HG03521 (cell line): ENCODE data around the gene USP5.
"Not testable (repeated sequence)": the region's sequence is repeated elsewhere in the genome, so short reads cannot be mapped to it uniquely, and the experiment has no call there.

ENCODE experiments used
- ATAC-seq: cut with Tn5 transposase; IDR thresholded peaks from one replicate; pipeline ENCODE4 v1.9.1; 2021; ENCODE audit warnings: mild to moderate bottlenecking, moderate library complexity; ENCODE audit not compliant: unreplicated experiment

The USP5 gene

DNA sequence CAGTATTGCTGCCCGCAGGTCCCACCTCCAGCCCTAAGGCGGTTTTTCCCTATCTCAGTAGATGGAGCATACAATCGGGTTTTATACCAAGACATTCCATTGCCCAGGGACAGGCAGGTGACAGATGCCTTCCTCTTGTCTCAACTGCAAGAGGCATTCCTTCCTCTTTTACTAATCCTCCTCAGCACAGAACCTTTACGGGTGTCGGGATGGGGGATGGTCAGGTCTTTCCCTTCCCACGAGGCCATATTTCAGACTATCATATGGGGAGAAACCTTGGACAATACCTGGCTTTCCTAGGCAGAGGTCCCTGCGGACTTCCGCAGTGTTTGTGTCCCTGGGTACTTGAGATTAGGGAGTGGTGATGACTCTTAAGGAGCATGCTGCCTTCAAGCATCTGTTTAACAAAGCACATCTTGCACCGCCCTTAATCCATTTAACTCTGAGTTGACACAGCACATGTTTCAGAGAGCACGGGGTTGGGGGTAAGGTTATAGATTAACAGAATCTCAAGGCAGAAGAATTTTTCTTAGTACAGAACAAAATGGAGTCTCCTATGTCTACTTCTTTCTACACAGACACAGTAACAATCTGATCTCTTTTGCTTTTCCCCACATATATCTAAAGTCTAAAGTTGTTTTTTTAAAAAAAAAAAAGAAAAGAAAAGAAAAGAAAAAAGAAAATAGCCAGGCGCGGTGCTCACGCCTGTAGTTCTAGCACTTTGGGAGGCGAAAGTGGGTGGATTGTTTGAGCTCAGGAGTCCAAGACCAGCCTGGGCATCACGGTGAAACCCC, 34.5 kb downstream of the USP5 start:
- ATAC-seq = not testable (repeated sequence)

DNA sequence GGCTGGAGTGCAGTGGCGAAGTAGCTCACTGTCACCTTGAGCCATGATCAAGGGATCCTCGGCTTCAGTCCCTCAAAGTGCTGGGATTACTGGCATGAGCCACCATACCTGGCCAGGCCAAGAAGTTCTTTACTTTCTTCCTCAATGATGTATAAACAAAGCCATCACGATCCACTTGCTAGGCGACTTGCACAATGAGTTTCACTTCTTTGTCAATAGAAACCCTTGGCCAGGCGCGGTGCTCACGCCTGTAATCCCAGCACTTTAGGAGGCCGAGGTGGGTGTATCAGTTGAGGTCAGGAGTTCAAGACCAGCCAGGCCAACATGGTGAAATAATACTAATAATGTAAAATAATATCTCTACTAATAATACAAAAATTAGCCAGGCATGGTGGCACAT, 35.5 kb downstream of the USP5 start:
- ATAC-seq = no peak

DNA sequence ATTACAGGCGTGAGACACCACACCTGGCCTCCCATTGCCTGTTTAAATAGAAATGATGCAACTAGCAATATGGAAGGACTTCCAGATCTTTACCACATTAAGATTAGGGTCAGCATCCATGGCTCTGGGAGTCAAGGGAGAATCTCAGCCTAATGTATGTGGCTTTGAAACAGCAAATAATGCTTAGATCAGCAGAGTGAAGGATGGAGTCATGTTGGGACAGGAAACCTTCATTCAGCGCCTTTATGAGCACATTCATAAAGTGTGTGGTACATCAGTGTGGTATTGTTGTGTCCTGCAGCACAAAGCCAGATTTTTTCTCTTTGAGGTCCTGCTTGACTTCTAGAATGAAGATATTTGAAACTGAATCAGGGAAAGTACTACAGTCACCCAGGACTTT, 36.4 kb downstream of the USP5 start:
- no peak for ATAC-seq

DNA sequence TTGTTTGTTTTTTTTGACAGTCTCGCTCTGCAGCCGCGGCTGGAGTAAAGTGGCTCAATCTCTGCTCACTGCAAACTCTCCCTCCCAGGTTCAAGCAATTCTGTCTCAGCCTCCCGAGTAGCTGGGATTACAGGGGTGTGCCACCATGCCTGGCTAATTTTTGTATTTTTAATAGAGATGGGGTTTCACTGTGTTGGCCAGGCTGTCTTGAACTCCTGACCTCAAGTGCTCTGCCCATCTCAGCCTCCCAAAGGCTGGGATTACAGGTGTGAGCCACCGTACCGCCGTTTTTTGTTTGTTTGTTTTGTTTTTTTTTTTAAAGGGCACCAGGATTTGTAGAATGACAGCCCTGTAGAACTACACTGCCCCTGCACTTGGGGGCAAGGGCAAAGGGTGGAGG, 36.8 kb downstream of the USP5 start:
- ATAC-seq = not testable (repeated sequence)

DNA sequence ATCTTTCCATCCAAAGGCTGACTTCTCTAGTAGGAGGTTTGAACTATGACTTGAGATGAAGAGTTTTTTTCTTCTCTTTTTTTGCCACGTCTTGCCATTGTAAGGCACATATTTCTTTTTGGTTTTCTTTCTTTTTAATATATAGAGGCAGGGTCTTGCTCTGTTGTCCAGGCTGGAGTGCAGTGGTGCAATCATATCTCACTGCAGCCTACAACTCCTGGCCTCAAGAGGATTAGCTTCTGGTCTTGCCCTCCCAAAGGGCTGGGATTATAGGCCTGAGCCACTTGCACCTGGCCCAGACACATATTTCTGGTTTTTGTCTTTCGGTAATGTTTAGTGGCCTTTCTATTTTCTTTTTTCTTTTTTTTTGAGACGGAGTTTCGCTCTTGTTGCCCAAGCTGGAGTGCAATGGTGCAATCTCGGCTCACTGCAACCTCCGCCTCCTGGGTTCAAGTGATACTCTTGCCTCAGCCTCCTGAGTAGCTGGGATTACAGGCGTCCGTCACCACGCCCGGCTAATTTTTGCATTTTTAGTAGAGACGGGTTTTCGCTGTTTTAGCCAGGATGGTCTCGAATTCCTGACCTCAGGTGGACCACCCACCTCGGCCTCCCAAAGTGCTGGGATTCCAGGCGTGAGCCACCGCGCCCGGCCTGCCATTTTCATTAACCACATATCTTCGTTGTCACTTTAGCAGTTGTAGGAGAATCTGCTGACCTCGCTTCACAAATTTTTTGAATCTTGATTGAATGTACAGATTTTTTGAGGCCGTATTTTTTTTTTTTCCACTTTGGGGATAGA, 38.0 kb downstream of the USP5 start:
- ATAC-seq = not testable (repeated sequence)

DNA sequence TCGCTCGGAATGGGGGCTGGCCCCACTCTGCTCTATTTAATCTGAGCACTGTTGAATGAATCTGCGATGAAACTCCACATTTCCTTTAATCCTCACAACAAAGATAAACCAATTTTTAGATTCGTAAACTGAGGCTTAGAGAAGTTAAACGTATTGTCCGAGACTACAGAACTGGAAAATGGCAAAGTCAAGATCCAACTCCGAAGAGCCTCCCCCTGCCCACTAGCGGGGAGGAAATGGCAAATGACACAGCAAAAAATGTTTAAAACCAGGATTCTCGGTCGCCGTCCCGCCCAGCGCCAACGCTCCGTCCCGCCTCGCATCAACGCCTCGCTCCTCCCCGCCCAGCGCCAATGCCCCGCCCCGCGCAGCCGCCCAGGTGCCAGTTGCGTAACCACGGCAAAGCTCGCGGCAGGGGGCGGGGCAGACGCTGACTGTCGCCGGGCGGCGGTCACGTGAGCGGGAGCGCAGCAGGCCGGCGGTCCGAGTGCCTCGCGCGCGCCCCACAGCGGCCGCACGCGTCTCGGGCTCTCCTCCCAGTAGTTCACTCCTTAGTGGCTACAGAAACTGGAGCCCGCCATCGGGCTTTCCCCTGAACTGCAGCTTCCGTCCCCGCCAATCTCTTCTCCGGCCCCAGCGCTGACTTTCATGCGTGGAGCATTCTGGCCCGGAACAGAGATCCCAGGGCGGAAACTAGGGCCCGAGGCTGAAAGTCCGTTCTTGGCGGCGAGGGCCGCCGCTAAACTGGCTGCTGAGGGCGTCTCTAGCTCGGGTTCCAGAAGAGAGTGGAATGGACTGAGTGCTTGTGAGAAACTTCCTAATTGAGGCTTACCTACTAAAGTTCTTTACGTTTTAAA, 39.1 kb downstream of the USP5 start:
- peak; percentile 91 for ATAC-seq

DNA sequence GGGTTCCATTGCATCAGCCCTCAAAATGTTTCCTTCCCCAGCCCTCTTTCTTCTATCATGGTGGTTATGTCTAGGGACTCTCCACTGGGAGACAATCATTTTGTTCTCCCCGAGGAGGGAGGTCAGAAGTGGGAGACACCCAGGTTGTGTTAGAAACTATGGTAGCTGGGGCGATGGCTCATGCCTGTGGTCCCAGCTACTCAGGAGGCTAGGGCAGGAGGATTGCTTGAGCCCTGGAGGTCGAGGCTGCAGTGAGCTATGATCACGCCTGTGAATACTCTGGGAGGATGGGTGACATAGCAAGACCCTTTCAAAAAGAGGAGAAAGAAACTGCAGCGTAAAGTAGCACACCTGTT, 39.7 kb downstream of the USP5 start:
- ATAC-seq = no peak

DNA sequence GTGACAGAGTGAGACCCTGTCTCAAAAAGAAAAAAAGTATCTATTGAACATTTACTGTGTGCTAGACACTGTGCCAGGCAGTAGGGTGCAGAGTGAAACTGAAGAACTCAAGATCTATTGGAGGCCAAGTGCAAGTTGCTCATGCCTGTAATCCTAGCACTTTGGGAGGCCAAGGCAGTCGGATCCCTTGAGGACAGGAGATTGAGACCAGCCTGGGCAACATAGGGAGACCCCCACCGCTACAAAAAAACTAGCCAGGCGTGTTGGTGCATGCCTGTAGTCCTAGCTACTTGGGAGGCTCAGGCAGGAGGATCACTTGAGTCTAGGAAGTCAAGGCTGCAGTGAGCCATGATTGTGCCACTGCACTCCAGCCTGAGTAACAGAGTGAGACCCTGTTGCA, 40.7 kb downstream of the USP5 start:
- not testable (repeated sequence) for ATAC-seq

DNA sequence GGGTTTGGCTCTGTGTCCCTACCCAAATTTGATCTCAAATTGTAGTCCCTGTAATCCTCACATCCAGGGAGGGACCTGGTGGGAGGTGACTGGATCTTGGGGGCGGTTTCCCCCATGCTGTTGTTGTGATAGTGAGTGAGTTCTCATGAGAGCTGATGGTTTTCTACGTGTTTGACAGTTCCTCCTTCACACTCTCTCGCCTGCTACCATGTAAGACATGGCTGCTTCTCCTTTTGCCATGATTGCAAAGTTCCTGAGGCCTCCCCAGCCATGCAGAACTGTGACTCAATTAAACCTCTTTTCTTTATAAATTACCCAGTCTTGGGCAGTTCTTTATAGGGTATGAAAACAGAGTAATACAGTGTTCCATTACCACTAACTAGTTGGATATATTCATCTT, 42.4 kb downstream of the USP5 start:
- ATAC-seq = no peak

DNA sequence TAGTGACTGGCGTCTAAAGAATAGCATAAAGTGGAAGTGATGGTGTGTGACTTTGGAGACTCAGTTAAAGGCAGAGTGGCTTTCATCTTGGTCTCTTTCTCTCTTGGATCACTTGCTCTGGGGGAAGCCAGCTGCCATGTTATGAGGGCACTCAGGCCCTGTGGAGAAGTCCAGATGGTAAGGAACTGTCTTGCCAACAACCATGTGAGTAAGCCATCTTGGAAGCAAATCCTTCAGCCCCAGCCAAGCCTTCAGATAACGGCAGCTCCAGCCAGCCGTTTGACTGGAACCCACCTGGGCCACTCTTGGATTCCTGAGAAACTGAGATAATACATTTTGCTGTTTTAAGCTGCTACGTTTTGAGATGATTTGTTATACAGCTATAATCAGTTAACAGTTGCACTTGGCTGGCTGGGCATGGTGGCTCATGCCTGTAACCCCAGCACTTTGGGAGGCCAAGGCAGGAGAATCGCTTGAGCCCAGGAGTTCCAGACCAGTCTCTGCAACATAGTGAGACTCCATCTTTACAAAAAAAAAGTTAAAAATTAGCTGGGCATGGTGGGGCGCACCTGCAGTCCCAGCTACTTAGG, 45.0 kb downstream of the USP5 start:
- no peak for ATAC-seq

DNA sequence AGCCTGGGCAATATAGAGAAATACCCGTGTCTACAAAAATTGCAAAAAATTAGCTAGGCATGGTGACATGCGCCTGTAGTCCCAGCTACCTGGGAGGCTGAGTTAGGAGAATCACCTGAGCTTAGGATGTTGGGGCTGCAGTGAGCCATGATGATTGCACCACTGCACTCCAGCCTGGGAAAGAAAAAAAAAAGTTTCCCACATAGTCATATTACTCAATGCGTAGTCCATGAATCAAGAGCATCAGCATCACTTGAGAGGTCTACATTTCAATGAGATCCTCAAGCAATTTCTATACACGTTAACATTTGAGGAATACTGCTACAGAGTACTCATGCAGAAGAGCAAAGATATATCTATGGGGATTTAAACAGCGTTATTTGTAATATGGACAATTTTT, 47.5 kb downstream of the USP5 start:
- no peak for ATAC-seq

DNA sequence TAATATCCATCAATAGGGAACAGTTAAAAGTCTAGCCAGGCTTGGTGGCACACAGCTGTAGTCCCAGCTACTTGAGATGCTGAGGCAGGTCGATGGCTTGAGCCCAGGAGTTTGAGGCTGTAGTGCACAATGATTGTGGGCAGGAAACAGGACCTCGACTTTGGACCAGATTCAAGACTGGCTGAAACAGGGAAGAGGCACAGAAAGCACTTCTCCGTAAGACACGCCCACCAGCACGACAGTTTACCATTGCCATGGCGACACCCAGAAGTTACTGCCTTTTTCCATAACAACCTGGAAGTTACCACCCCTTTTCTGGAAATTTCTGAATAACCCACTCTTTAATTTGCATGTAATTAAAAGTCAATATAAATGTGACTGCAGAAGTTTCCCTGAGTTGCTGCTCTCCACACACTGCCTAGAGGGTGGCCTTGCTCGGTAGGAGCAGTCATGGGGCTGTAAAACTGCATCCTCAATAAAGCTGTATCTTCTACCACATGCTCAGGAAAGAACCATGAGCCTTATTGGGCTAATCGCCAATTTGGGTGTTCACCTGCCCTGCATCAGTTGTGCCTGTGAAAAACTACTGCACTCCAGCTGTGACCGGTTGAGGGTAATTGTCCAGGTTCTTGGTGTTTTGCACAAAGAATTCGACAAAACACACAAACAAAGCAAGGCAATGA, 48.0 kb downstream of the USP5 start:
- no peak for ATAC-seq

DNA sequence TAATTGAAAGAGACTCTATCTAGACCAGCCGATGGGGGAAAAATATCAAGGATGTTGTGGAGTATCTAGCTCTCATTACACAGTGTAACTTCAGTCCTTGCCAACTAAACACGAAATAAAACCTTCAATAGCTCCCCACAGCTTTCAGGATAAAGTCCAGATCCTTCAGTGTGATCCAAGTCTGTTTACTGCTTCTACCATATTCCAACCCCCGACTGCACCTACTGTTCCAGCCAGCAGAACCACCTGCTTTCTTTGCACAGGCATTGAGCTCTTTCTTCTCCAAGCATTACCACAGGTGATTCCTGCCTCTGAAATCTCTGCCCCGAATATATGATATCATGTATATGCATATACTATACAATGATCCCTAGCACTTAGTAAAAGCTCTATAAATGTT, 50.5 kb downstream of the USP5 start:
- ATAC-seq = no peak

DNA sequence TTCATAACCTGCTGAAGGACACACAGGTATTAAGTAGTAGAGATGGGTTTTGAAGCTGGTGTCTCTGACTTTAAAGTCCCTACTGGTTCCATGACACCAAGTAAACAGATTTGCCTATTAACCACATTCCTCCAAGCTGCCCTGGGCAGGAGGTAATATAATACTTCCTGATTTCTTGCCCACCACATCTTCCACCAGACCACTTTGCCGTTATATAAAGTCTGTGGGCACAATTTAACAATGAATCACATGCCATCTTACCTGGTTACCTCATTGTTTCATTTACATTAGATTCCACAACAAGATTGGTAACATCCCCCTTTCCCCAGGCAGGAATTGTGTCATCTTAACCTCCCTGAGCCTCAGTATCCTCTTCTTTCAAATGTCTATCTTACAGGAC, 51.8 kb downstream of the USP5 start:
- no peak for ATAC-seq

DNA sequence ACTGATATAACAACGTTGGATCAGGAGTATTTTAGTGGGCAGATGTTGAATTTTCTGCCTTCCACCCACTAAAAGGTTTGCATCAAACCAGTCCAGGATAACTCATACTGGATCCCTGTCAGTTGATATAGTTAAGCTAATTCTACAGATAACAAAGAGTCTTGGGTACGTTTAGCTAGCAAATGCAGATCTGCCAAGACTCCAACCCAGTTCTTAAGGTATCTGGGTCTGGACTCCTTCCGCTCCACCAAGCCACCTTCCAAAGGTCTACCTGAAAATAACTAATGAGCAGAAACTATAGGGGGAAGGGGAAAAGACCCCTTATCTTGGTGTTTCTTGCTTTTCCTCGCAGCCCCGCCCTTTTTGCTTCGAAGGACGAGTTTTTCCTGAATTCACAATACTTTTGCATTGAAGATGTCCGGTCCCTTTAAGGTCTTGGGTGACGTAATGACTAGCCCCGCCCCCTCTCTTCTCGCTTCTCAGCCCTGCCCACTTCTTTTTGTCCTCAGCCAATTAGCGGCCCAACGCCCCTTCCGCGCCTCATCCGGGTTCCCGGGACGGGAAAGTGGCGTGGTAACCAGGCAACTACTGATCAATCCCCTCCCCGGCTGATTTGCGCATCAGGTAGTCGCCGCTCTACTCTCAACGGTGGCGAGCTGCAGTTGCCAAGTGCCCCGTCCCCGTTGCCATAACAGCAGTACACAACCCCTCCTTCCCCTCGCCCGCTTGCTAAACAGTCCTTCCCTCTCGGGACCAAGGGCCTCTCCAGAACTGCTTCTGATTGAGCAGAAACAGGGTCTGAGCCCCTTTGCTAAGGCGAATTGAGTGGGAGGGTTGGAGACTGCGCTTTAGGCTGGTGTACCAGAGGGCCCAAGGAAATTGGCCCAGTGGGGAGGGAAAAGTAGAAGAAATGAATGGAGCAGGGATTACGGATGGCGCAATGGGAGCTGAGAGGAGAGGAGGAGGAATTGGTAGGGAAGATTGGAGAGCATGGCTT, 52.6 kb downstream of the USP5 start, which contains the start of gene LRRC23:
Gene LRRC23 (plus strand): TSS at position 543 of the 997 bp plus-strand sequence. CDS start 812 bp downstream, outside the sequence.
- ATAC-seq = peak; percentile 96

DNA sequence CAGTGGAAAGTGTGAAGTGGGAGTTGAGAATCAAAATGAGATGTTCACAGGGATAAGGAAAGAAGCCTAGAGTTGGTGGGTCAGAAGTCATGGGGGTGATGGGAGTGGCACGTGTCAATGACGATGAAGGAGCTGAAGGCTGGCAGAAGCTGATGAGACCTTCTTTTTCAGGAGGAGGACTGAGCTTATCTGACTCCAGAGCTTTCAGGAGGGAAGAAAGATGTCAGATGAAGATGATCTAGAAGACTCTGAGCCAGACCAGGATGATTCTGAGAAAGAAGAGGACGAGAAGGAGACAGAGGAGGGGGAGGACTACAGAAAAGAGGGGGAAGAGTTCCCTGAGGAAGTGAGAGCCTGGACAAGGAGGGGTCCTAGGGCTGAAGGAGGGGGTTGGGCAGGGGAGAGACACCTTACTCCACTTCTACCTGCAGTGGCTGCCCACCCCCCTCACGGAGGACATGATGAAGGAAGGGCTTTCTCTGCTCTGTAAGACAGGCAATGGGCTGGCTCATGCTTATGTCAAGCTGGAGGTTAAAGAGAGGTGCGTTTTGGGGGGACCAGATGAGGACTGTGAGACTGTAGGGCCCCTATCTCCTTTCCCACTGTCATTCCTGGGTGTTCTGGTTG, 53.6 kb downstream of the USP5 start:
- ATAC-seq = no peak

DNA sequence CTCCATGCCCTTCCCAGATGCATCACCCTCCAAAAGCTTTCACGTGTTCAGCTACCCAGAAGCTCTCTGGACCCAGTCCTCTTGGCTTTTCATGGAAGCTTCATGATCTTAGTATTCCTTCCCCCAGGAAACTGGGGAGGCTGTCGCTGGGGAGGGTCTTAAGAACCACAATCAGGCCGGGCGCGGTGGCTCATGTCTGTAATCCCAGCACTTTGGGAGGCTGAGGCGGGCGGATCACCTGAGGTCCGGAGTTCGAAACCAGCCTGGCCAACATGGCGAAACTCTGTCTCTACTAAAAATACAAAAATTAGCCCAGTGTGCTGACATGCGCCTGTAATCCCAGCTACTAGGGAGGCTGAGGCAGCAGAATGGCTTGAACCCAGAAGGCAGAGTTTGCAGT, 56.2 kb downstream of the USP5 start:
- not testable (repeated sequence) for ATAC-seq

DNA sequence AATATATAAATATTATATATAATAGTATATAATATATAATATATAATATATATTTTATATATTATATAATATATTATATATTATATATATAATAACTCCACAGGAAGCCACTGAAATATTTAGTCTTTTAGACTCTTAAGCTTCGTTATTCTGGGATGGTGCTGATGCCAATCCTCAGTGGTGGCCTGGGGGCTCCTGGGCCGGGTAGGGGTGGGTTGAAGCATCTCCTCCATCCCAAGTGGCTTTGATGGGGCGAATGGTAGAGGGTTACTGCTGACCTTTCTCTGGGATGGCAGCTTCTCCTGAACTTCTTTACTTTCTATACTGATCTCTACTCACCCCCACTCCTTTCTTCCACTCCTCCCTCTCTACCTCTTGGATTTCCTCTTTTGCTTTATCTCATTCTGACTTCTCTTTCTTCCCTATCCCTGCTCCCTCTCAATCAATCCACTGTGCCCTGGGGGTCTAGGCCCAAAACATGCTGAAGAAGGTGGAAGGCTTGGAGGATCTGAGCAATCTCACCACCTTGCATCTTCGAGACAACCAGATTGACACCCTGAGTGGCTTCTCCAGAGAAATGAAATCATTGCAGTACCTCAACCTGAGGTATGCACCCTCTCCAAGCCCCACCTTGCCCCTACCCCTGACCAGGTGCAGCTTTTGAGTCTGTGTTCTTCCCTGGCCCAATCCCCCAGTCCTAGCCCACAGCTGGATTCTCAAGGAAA, 57.6 kb downstream of the USP5 start:
- no peak for ATAC-seq
